AG04450 (cell line): ENCODE results near the gene NINL. TPM values are rescaled to one million over a fixed set of nuclear protein-coding genes. Genes with fewer than 3 reads are reported as not detected.

ENCODE experiments used
- CTCF ChIA-PET: fragments of 300-600, 350-600 bp; formaldehyde crosslinking; extraction: SDS; loops from one replicate; lab custom pipeline; 2022; ENCODE audit warnings: antibody characterized with exemption, inconsistent platforms; lab: Charles Lee
- POLR2A ChIA-PET: fragments of 350-600 bp; formaldehyde crosslinking; extraction: SDS; loops from one replicate; lab custom pipeline; 2021; ENCODE audit warnings: antibody characterized with exemption, inconsistent platforms; lab: Yijun Ruan, JAX
- DNase-seq: peaks from one replicate; pipeline ENCODE4 v3.0.0-alpha.2; 2011; ENCODE audit warnings: low read depth, low spot score
- H3K27ac ChIP-seq: one replicate; pipeline ENCODE4 v1.5.1; 2012; ENCODE audit warnings: low read depth, low read length, control low read depth
- H3K27me3 ChIP-seq: one replicate; pipeline ENCODE4 v1.6.0; 2012; ENCODE audit warnings: low read length; ENCODE audit not compliant: control insufficient read depth, insufficient read depth
- H3K4me3 ChIP-seq: 2 replicates; pipeline ENCODE4 v1.5.1; 2011; ENCODE audit warnings: mild to moderate bottlenecking, low read depth, low read length, control low read depth
- H3K9me3 ChIP-seq: 2 replicates; pipeline ENCODE4 v1.5.1; 2012; ENCODE audit warnings: low read length; ENCODE audit not compliant: control insufficient read depth, insufficient read depth
- polyA plus RNA-seq: library from polyadenylated mRNA; depleted of rRNA; stranded (reverse); fragments of >200 nt; gene quantifications from 2 replicates; pipeline ENCODE4 v1.2.3, GENCODE V29; 2011
- TF ChIP-seq, protein P1 (sequence below): IDR thresholded peaks from 2 replicates; pipeline ENCODE4 v1.5.1; 2011; ENCODE audit warnings: low read depth, low read length, control low read depth, inconsistent platforms

NINL gene
- polyA plus RNA-seq, 1 experiment: 10.4 TPM

DNA sequence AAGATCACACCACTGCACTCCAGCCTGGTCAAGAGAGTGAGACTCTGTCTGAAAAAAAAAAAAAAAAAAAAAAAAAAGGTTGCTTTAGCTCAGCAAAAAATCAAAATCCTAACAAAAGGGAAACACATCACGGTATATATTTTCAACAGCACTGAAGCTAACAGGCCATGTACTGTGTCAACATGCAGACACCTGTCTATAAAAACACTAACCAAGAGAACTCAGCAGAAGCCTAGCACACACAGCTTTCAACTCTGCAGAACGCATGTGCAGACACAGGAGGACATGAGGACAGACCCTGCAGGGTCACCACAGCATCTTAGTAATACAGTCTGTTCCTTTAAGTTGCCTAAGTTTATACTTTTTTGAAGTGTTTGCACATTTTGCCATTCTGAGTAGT is 13.5 kb downstream of the NINL start:
- H3K27me3 ChIP-seq: no peaks in the 10 kb centered on the region
- ChIA-PET CTCF (no interaction called here), POLR2A (no interaction called here)
- no peaks in the 10 kb centered on the region for H3K9me3 ChIP-seq
- no peak overlapping the region for H3K4me3 ChIP-seq
- H3K27ac ChIP-seq: no peak overlapping the region
- TF ChIP-seq, protein P1, sequence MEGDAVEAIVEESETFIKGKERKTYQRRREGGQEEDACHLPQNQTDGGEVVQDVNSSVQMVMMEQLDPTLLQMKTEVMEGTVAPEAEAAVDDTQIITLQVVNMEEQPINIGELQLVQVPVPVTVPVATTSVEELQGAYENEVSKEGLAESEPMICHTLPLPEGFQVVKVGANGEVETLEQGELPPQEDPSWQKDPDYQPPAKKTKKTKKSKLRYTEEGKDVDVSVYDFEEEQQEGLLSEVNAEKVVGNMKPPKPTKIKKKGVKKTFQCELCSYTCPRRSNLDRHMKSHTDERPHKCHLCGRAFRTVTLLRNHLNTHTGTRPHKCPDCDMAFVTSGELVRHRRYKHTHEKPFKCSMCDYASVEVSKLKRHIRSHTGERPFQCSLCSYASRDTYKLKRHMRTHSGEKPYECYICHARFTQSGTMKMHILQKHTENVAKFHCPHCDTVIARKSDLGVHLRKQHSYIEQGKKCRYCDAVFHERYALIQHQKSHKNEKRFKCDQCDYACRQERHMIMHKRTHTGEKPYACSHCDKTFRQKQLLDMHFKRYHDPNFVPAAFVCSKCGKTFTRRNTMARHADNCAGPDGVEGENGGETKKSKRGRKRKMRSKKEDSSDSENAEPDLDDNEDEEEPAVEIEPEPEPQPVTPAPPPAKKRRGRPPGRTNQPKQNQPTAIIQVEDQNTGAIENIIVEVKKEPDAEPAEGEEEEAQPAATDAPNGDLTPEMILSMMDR: no peak
- DNase-seq: no peak

DNA sequence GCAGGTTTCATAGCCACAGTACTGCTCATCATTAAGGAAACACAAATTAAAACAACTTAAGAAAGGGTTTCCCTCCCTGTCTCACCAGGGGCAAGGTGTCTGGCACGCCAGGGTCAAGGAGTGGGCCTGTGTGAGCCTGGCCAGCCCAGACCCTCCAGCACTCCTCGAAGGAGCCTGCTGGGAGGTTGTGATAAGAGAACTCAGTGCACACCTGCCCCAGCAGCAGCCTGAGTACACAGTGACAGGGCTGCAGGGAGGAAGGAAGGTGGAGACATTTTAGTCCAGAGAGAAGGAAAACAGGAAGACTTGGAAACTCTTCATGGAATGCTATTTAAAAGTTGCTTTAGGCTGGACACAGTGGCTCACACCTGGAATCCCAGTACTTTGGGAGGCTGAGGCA is 14.1 kb downstream of the NINL start:
- Histone ChIP-seq H3K4me3 (no peak overlapping the region), H3K27ac (no peak overlapping the region), H3K27me3 (no peaks in the 10 kb centered on the region), H3K9me3 (no peaks in the 10 kb centered on the region)
- ChIA-PET CTCF (interaction anchor here (0.7 kb wide), 1 partner anchor 124 kb away, joined by 5 read pairs; no protein-coding TSS in a partner anchor), POLR2A (no interaction called here)
- no peak for DNase-seq
- TF ChIP-seq, protein P1: no peak

DNA sequence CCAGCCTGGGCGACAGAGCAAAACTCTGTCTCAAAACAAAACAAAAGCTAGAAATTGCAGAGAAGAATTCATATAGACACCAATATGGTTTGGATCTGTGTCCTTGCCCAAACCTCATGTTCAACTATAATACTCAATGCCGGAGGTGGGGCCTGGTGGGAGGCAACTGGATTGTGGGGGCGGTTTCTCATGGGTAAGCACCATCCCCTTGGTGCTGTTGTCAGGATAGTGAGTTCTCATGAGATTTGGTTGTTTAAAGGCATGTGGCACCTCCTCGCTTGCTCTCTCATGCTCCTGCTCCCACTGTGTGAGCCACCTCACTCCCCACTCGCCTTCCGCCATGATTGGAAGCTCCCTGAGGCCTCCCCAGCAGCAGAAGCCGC is 15.2 kb downstream of the NINL start:
- H3K27ac ChIP-seq: no peak overlapping the region
- TF ChIP-seq, protein P1: no peak
- DNase-seq: no peak
- CTCF ChIA-PET: interaction anchor here (0.7 kb wide), 1 partner anchor 16 kb away, joined by 4 read pairs; no protein-coding TSS in a partner anchor
- no peaks in the 10 kb centered on the region for H3K27me3 ChIP-seq
- POLR2A ChIA-PET: interaction anchor here (0.7 kb wide), 1 partner anchor 15 kb away, joined by 3 read pairs; no protein-coding TSS in a partner anchor
- no peak overlapping the region for H3K4me3 ChIP-seq
- no peaks in the 10 kb centered on the region for H3K9me3 ChIP-seq

- H3K27ac ChIP-seq: no peak overlapping the region
- CTCF ChIA-PET: no interaction called here
- DNase-seq: no peak
- H3K27me3 ChIP-seq: no peaks in the 10 kb centered on the region
- POLR2A ChIA-PET: no interaction called here
- H3K4me3 ChIP-seq: no peak overlapping the region
- TF ChIP-seq, protein P1: no peak
- no peaks in the 10 kb centered on the region for H3K9me3 ChIP-seq
Measured at GRCh38 chr20:25567286-25567685, 18.0 kb downstream of the NINL start.

GRCh38 chr20:25566821-25567220 is 18.5 kb downstream of the NINL start:
- Histone ChIP-seq H3K27me3 (no peaks in the 10 kb centered on the region), H3K9me3 (no peaks in the 10 kb centered on the region), H3K4me3 (no peak overlapping the region), H3K27ac (no peak overlapping the region)
- TF ChIP-seq, protein P1: no peak
- POLR2A ChIA-PET: no interaction called here
- CTCF ChIA-PET: no interaction called here
- DNase-seq: no peak
